RWPE2 (cell line): ENCODE data around the gene DOK4.
A peak's percentile ranks its signal among the peaks of the same experiment; 100 is the strongest.

Source experiments
- ATAC-seq: fragments of 200-7000 bp; cut with Tn5 transposase; 3 replicates; pipeline ENCODE4 v1.9.1; 2021; ENCODE audit warnings: low read depth
- DNase-seq: peaks from one replicate; pipeline ENCODE4 v3.0.0-alpha.2; 2020; ENCODE audit warnings: low spot score
- H3K27ac ChIP-seq: fragments of 450-650 bp; 2 replicates; pipeline ENCODE4 v1.5.1; 2017; ENCODE audit warnings: mild to moderate bottlenecking; ENCODE audit not compliant: poor library complexity, severe bottlenecking
- H3K27me3 ChIP-seq: fragments of 250-450 bp; sonication (Bioruptor Pico); 2 replicates; pipeline ENCODE4 v1.5.1; 2021; ENCODE audit warnings: mild to moderate bottlenecking, moderate library complexity; ENCODE audit not compliant: insufficient read depth, poor library complexity, severe bottlenecking
- H3K36me3 ChIP-seq: fragments of 250-450 bp; sonication (Bioruptor Pico); 2 replicates; pipeline ENCODE4 v1.5.1; 2020; ENCODE audit warnings: low read depth, mild to moderate bottlenecking, moderate library complexity
- H3K4me1 ChIP-seq: fragments of 250-450 bp; sonication (Bioruptor Pico); 2 replicates; pipeline ENCODE4 v1.5.1; 2021; ENCODE audit warnings: mild to moderate bottlenecking, moderate library complexity; ENCODE audit not compliant: insufficient read depth, poor library complexity, severe bottlenecking
- H3K4me3 ChIP-seq: fragments of 250-450 bp; sonication (Bioruptor Pico); 2 replicates; pipeline ENCODE4 v1.5.1; 2021; ENCODE audit warnings: mild to moderate bottlenecking, moderate library complexity; ENCODE audit not compliant: severe bottlenecking
- H3K9me3 ChIP-seq: fragments of 250-450 bp; sonication (Bioruptor Pico); 2 replicates; pipeline ENCODE4 v1.5.1; 2021; ENCODE audit warnings: mild to moderate bottlenecking, moderate library complexity; ENCODE audit not compliant: severe bottlenecking
- CTCF ChIP-seq: fragments of 450-650 bp; IDR thresholded peaks from one replicate; pipeline ENCODE4 v1.5.1; 2017; ENCODE audit warnings: mild to moderate bottlenecking, moderate library complexity; ENCODE audit not compliant: poor library complexity, severe bottlenecking

DOK4 gene

GRCh38 chr16:57533431-57534336, 47.4 kb upstream of the DOK4 start:
- no peak for ATAC-seq
- Histone ChIP-seq H3K27ac (no peak overlapping the region), H3K27me3 (no peaks in the 10 kb centered on the region), H3K36me3 (no peaks in the 10 kb centered on the region), H3K4me1 (peaks cover 9% of the 10 kb centered on the region), H3K4me3 (no peak overlapping the region), H3K9me3 (no peaks in the 10 kb centered on the region)
- no peak for TF ChIP-seq CTCF
- peak; percentile 64 for DNase-seq

GRCh38 chr16:57532266-57532625, 46.0 kb upstream of the DOK4 start:
- no peak for ATAC-seq
- no peaks in the 10 kb centered on the region for H3K27me3 ChIP-seq
- peaks cover 9% of the 10 kb centered on the region for H3K4me1 ChIP-seq
- H3K4me3 ChIP-seq: no peak overlapping the region
- no peak for TF ChIP-seq CTCF
- peak; percentile 33 for DNase-seq
- no peaks in the 10 kb centered on the region for H3K9me3 ChIP-seq
- no peaks in the 10 kb centered on the region for H3K36me3 ChIP-seq
- H3K27ac ChIP-seq: no peak overlapping the region

GRCh38 chr16:57531635-57532265, 45.5 kb upstream of the DOK4 start:
- H3K36me3 ChIP-seq: no peaks in the 10 kb centered on the region
- no peak overlapping the region for H3K4me3 ChIP-seq
- TF ChIP-seq CTCF: no peak
- DNase-seq (peak; percentile 23), ATAC-seq (no peak)
- H3K27me3 ChIP-seq: no peaks in the 10 kb centered on the region
- no peak overlapping the region for H3K27ac ChIP-seq
- peaks cover 9% of the 10 kb centered on the region for H3K4me1 ChIP-seq
- no peaks in the 10 kb centered on the region for H3K9me3 ChIP-seq

- H3K4me1 ChIP-seq: peaks cover 9% of the 10 kb centered on the region
These were observed 44.9 kb upstream of the DOK4 start for GRCh38 chr16:57531253-57531575.

More at GRCh38 chr16:57531253-57531575, 44.9 kb upstream of the DOK4 start:
- Histone ChIP-seq H3K27me3 (no peaks in the 10 kb centered on the region), H3K27ac (no peak overlapping the region), H3K9me3 (no peaks in the 10 kb centered on the region), H3K4me3 (no peak overlapping the region), H3K36me3 (no peaks in the 10 kb centered on the region)
- TF ChIP-seq CTCF: no peak
- DNase-seq (no peak), ATAC-seq (no peak)
